GM12878 (cell line): ENCODE results near the gene MOK. TPM values are rescaled to one million over a fixed set of nuclear protein-coding genes. Genes with fewer than 3 reads are reported as not detected.

ENCODE experiments used
- ATAC-seq: fragments of 200-7000 bp; cut with Tn5 transposase; 3 replicates; pipeline ENCODE4 v1.9.1; 2020; ENCODE audit warnings: mild to moderate bottlenecking, moderate library complexity
- Bru-seq: library from RNA; stranded (reverse); fragments of 400-500 nt; gene quantifications from one replicate; lab custom pipeline; 2021; lab: Mats Ljungman, UMichigan
- BruChase-seq, 2 experiments: library from RNA; stranded (reverse); fragments of 400-500 nt; gene quantifications; one replicate each; lab custom pipeline; 2021; lab: Mats Ljungman, UMichigan
- BruUV-seq: library from RNA; stranded (reverse); fragments of 400-500 nt; replicated peaks from 2 replicates; lab custom pipeline; 2021; lab: Mats Ljungman, UMichigan
- CTCF ChIA-PET: fragments of 300-600 bp; sonication (Branson Sonifier 250); formaldehyde crosslinking; extraction: SDS; loops from one replicate; lab custom pipeline; 2021; ENCODE audit warnings: inconsistent platforms; lab: Yijun Ruan, JAX
- POLR2A ChIA-PET: fragments of 350-600 bp; formaldehyde crosslinking; extraction: SDS; loops from one replicate; lab custom pipeline; 2021; ENCODE audit warnings: inconsistent platforms; lab: Charles Lee
- RAD21 ChIA-PET: fragments of 300-600 bp; sonication (Branson Sonifier 250); formaldehyde crosslinking; loops from one replicate; lab custom pipeline; 2023; ENCODE audit warnings: antibody characterized with exemption; ENCODE audit not compliant: unreplicated experiment; lab: Charles Lee
- SMC1A ChIA-PET: fragments of 300-600 bp; sonication (Branson Sonifier 250); formaldehyde crosslinking; loops from one replicate; lab custom pipeline; 2023; ENCODE audit not compliant: unreplicated experiment, uncharacterized antibody; lab: Charles Lee
- DNase-seq: peaks from one replicate; pipeline ENCODE4 v3.0.0-alpha.2; 2011; ENCODE audit warnings: low read depth, low spot score
- FAIRE-seq: peaks from 3 replicates; lab custom pipeline; 2011; peaks lifted over from hg19 to GRCh38; lab: Jason Lieb, UNC
- H2AFZ ChIP-seq: 2 replicates; pipeline ENCODE4 v1.6.0; 2011; ENCODE audit warnings: low read depth, low read length, control low read depth; ENCODE audit not compliant: control insufficient read depth
- H3K27ac ChIP-seq: 2 replicates; pipeline ENCODE4 v1.5.1; 2011; ENCODE audit warnings: control low read depth; ENCODE audit not compliant: control insufficient read depth, insufficient read depth
- H3K27me3 ChIP-seq, 2 experiments: replicated peaks in 1 of 2; 2 replicates each; pipeline versions ENCODE4 v1.6.0 to v1.6.1; 2011; ENCODE audit warnings: low read length in 1 of 2; ENCODE audit not compliant: control insufficient read depth in 2 of 2, insufficient read depth in 2 of 2
- H3K36me3 ChIP-seq, 2 experiments: 2 replicates each; pipeline ENCODE4 v1.5.1; 2011; ENCODE audit warnings: low read length in 1 of 2; ENCODE audit not compliant: control insufficient read depth in 2 of 2, insufficient read depth in 2 of 2
- H3K4me1 ChIP-seq: 2 replicates; pipeline ENCODE4 v1.6.1; 2011; ENCODE audit warnings: mild to moderate bottlenecking, low read length, moderate library complexity, mixed read lengths; ENCODE audit not compliant: control insufficient read depth, insufficient read depth
- H3K4me2 ChIP-seq: 2 replicates; pipeline ENCODE4 v1.6.0; 2011; ENCODE audit warnings: control low read depth; ENCODE audit not compliant: control insufficient read depth, insufficient read depth
- H3K4me3 ChIP-seq: fragments of 200-600 bp; sonication (generic); 2 replicates; pipeline ENCODE4 v1.5.1; 2016
- H3K79me2 ChIP-seq: 2 replicates; pipeline ENCODE4 v1.6.0; 2011; ENCODE audit warnings: low read length; ENCODE audit not compliant: control insufficient read depth, insufficient read depth
- H3K9ac ChIP-seq: 2 replicates; pipeline ENCODE4 v1.8.0; 2011; ENCODE audit warnings: low read length, control low read depth, mixed read lengths; ENCODE audit not compliant: control insufficient read depth, insufficient read depth
- H3K9me3 ChIP-seq: replicated peaks from 3 replicates; pipeline ENCODE4 v1.5.1; 2011; ENCODE audit warnings: mild to moderate bottlenecking, low read length; ENCODE audit not compliant: control insufficient read depth, insufficient read depth
- H4K20me1 ChIP-seq: 2 replicates; pipeline ENCODE4 v1.6.0; 2011; ENCODE audit not compliant: control insufficient read depth, insufficient read depth
- ATF7 ChIP-seq: fragments of 450-650 bp; IDR thresholded peaks from 2 replicates; pipeline ENCODE4 v1.6.1; 2016; ENCODE audit warnings: low read depth, mild to moderate bottlenecking
- LARP7 ChIP-seq: fragments of 450-650 bp; IDR thresholded peaks from 2 replicates; pipeline ENCODE4 v1.6.1; 2017; ENCODE audit warnings: mild to moderate bottlenecking
- WGBS: methylation state at CpG from one replicate; pipeline ENCODE4 v1.1.6; 2016; ENCODE audit warnings: low lambda C conversion rate; ENCODE audit not compliant: insufficient replicate concordance, insufficient coverage; ENCODE audit errors: missing lambda C conversion rate; 5-methylcytosine and 5-hydroxymethylcytosine counted together
- in situ Hi-C: fragments of 300-500 bp; cut with MboI; formaldehyde crosslinking; loops from 9 replicates; pipeline ENCODE4 v1.14.3; 2018; ENCODE audit warnings: mixed read lengths
- intact Hi-C: fragments of 100-400 bp; cut with micrococcal nuclease; formaldehyde crosslinking; loops from one replicate; pipeline ENCODE4 v1.14.2; 2022; ENCODE audit not compliant: unreplicated experiment
- long read RNA-seq, 2 experiments: library from polyadenylated mRNA; unstranded; transcript quantifications; one replicate each; pipeline ENCODE4 v2.0.0, GENCODE V29; 2019 to 2020
- polyA minus RNA-seq, 3 experiments: library from RNA; depleted of rRNA, polyadenylated mRNA; stranded (reverse); fragments of >200 nt; gene quantifications; 2 replicates each; pipeline ENCODE4 v1.2.3, GENCODE V29; 2011
- polyA plus RNA-seq, 11 experiments: library from polyadenylated mRNA; depleted of rRNA in 4 of 11; unstranded in 6 of 11; stranded (reverse) in 5 of 11; fragments of >200 nt; fragmentation: Nextera tagmentation in 4 of 11; fragmentation: Illumina TruSeq in 1 of 11; extraction: Ambion mirVana in 4 of 11; extraction: Trizol in 1 of 11; gene quantifications; 1 replicate in 1 of 11; 2 replicates in 10 of 11; pipeline versions ENCODE4 v1.2.1 to v1.2.3, GENCODE V29; 2011 to 2016; ENCODE audit warnings: inconsistent platforms in 2 of 11, missing spikeins in 2 of 11, low read depth in 1 of 11
- total RNA-seq, 4 experiments: library from RNA; depleted of rRNA in 3 of 4; stranded (reverse); fragments of >200 nt in 3 of 4; fragmentation: Illumina TruSeq in 1 of 4; extraction: Trizol in 1 of 4; gene quantifications; 2 replicates each; pipeline versions ENCODE4 v1.2.1 to v1.2.3, GENCODE V29; 2013 to 2021
- TF ChIP-seq, protein P1 (sequence below): fragments of 450-650 bp; IDR thresholded peaks from 2 replicates; pipeline ENCODE4 v1.6.1; 2016; ENCODE audit warnings: mild to moderate bottlenecking, moderate library complexity, borderline replicate concordance
- TF ChIP-seq, protein P2 (sequence below): IDR thresholded peaks from 2 replicates; pipeline ENCODE4 v1.6.1; 2012; ENCODE audit warnings: low read depth, low read length, improper control_type of control experiment
- TF ChIP-seq, protein P3 (sequence below): fragments of 150-350 bp; IDR thresholded peaks from 2 replicates; pipeline ENCODE4 v1.6.1; 2014; ENCODE audit warnings: mild to moderate bottlenecking, low read depth, low read length
- TF ChIP-seq, protein P4 (sequence below): IDR thresholded peaks from 2 replicates; pipeline ENCODE4 v1.6.1; 2011; ENCODE audit warnings: mild to moderate bottlenecking, low read depth, low read length, moderate library complexity; ENCODE audit not compliant: insufficient replicate concordance

The MOK gene, protein sequence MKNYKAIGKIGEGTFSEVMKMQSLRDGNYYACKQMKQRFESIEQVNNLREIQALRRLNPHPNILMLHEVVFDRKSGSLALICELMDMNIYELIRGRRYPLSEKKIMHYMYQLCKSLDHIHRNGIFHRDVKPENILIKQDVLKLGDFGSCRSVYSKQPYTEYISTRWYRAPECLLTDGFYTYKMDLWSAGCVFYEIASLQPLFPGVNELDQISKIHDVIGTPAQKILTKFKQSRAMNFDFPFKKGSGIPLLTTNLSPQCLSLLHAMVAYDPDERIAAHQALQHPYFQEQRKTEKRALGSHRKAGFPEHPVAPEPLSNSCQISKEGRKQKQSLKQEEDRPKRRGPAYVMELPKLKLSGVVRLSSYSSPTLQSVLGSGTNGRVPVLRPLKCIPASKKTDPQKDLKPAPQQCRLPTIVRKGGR
- 7.9 and 8.3 TPM in 2 replicates for total RNA-seq (2013; cell fraction: nucleolus; rRNA removed)
- total RNA-seq (2014; rRNA removed) (1.0 and 1.3 TPM in 2 replicates), total RNA-seq (2014; rRNA removed; fragmentation: Illumina TruSeq; extraction: Trizol) (1.4 and 2.2 TPM in 2 replicates), total RNA-seq (2021) (0.92 and 1.7 TPM in 2 replicates), polyA plus RNA-seq (2011; rRNA removed) (1.5 and 2.0 TPM in 2 replicates), polyA plus RNA-seq (2014; fragmentation: Illumina TruSeq; extraction: Trizol) (1.8 and 2.1 TPM in 2 replicates), polyA plus RNA-seq (2014; fragmentation: Nextera tagmentation; extraction: Ambion mirVana) (under 1 TPM; 0.10 to 0.46 TPM), polyA plus RNA-seq (2014; rRNA removed) (2.4 and 3.0 TPM in 2 replicates), polyA plus RNA-seq (2016; fragmentation: Nextera tagmentation; extraction: Ambion mirVana) (1 to 10 TPM; 1.2 to 1.5 TPM), polyA minus RNA-seq (2011; rRNA and poly(A)+ RNA removed) (0.67 and 1.2 TPM in 2 replicates), Bru-seq, nascent RNA (percentile 27 among the genes with signal in this experiment), BruChase-seq, experiment 1, labeled RNA remaining after a 6-hour chase (percentile 41 among the genes with signal in this experiment), BruChase-seq, experiment 2, labeled RNA remaining after a 2-hour chase (percentile 45 among the genes with signal in this experiment)
- polyA plus RNA-seq (2011; ENCODE audit: low read depth), result 0.64 TPM
- 2.0 and 2.1 TPM in 2 replicates for polyA plus RNA-seq (2011; cell fraction: cytosol; rRNA removed)
- 9.0 and 9.8 TPM in 2 replicates for polyA plus RNA-seq (2011; cell fraction: nucleus; rRNA removed)
- polyA plus RNA-seq (2012), result 0.88 and 1.2 TPM in 2 replicates
- polyA minus RNA-seq (2011; cell fraction: cytosol; rRNA and poly(A)+ RNA removed), result 1.0 TPM in 1 of 2 replicates, not detected in the other
- polyA minus RNA-seq (2011; cell fraction: nucleus; rRNA and poly(A)+ RNA removed), result 1.6 and 2.7 TPM in 2 replicates
- long read RNA-seq, experiment 1, result 0 reads
- long read RNA-seq, experiment 2, partial matches to known transcripts, result 0 of 4 reads
- long read RNA-seq, experiment 2, other reads (novel, unspliced or antisense), result 3 of 4 reads

DNA sequence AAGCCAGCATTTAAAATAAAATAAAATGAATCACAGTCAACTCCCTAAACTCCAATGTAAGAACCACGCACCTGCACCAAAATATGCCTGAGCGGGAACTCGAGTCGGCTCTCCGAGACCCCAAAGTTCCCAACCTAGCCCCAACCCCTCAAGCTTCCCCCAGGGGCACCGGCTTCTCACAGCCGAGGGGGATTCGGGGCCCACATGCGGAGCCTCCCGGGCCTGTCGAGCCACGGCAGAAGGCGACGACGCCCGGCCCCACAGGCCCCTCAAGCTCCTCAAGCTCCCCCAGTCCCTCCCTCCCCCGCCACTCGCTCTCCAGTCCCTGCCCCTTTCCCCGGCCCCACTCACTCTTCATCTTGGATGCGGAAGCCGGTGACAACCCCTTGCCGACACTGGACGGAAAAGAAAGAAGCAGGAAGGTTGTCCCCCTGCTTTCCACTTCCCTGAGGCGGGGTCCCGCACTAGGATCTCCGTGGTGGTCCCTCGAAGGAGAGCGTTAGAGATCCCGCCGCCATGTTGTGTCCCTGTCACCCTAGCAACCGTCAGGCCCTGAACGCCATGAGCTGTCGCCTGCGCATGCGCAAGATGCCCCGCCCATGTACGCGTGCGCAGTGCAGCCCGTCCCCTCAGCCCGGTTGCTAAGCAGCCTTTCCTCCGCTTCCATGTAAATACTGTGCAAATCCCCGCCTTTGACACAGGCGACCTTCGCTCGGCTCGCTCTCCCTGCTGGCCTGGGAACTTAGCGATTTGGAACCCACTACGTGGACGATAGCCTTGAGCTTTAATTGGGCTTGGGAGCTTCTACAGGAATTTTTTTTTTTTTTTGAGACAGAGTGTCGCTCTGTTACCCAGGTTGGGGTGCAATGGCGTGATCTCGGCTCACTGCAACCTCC, at the start of gene MOK:
MOK (minus strand) TSS at position 554 of the 896 bp plus-strand sequence; CDS start at position 358, 196 bp downstream.
- intact Hi-C loops, result no loop called here
- SMC1A ChIA-PET, result interaction anchor here (0.6 to 3.1 kb wide), 7 partner anchors 10 to 343 kb away, joined by 3 to 15 read pairs (median 3); no protein-coding TSS in a partner anchor
- Histone ChIP-seq H3K27me3 (no peaks in the 10 kb centered on the region), H3K9ac (no peak within 1 kb of the TSS; the same call in 1 of the 2 replicates), H3K27ac (no peak within 1 kb of the TSS), H3K4me1 (no peaks in the 10 kb centered on the region; the same call in 1 of the 2 replicates), H3K4me3 (peak within 1 kb of the TSS; percentile 78), H3K79me2 (no peaks in the 10 kb centered on the region), H3K4me2 (peak within 1 kb of the TSS; percentile 97), H3K9me3 (no peaks in the 10 kb centered on the region), H4K20me1 (no peaks in the 10 kb centered on the region), H2AFZ (peak within 1 kb of the TSS; percentile 99), H3K36me3 (no peaks in the 10 kb centered on the region)
- 1% methylated on average over 40 of the region's 53 CpGs for WGBS
- in situ Hi-C loops, result loop anchor here (25.0 kb wide), 1 partner anchor 543 kb away; the partner anchor contains the start of gene PPP2R5C
- POLR2A ChIA-PET, result interaction anchor here (0.6 to 1.4 kb wide), 3 partner anchors 9 to 496 kb away, joined by 3 to 4 read pairs (median 3); no protein-coding TSS in a partner anchor
- no TSS peak for BruUV-seq
- CTCF ChIA-PET, result interaction anchor here (0.6 to 3.2 kb wide), 8 partner anchors 9 to 356 kb away, joined by 3 to 19 read pairs (median 4); partner anchors contain the start of gene ZNF839
- DNase-seq, result peak; percentile 92
- FAIRE-seq, result peak; percentile 98
- ATAC-seq, result peak; percentile 99
- RAD21 ChIA-PET, result interaction anchor here (1.0 to 1.9 kb wide), 8 partner anchors 9 to 544 kb away, joined by 3 to 8 read pairs (median 4); partner anchors contain the start of gene DYNC1H1
- TF ChIP-seq, protein P1, sequence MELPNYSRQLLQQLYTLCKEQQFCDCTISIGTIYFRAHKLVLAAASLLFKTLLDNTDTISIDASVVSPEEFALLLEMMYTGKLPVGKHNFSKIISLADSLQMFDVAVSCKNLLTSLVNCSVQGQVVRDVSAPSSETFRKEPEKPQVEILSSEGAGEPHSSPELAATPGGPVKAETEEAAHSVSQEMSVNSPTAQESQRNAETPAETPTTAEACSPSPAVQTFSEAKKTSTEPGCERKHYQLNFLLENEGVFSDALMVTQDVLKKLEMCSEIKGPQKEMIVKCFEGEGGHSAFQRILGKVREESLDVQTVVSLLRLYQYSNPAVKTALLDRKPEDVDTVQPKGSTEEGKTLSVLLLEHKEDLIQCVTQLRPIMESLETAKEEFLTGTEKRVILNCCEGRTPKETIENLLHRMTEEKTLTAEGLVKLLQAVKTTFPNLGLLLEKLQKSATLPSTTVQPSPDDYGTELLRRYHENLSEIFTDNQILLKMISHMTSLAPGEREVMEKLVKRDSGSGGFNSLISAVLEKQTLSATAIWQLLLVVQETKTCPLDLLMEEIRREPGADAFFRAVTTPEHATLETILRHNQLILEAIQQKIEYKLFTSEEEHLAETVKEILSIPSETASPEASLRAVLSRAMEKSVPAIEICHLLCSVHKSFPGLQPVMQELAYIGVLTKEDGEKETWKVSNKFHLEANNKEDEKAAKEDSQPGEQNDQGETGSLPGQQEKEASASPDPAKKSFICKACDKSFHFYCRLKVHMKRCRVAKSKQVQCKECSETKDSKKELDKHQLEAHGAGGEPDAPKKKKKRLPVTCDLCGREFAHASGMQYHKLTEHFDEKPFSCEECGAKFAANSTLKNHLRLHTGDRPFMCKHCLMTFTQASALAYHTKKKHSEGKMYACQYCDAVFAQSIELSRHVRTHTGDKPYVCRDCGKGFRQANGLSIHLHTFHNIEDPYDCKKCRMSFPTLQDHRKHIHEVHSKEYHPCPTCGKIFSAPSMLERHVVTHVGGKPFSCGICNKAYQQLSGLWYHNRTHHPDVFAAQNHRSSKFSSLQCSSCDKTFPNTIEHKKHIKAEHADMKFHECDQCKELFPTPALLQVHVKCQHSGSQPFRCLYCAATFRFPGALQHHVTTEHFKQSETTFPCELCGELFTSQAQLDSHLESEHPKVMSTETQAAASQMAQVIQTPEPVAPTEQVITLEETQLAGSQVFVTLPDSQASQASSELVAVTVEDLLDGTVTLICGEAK, result peak; percentile 57; the same call in 1 of the 2 replicates
- TF ChIP-seq LARP7 (peak; percentile 33; the same call in 1 of the 2 replicates), ATF7 (no peak)
- TF ChIP-seq, protein P2, sequence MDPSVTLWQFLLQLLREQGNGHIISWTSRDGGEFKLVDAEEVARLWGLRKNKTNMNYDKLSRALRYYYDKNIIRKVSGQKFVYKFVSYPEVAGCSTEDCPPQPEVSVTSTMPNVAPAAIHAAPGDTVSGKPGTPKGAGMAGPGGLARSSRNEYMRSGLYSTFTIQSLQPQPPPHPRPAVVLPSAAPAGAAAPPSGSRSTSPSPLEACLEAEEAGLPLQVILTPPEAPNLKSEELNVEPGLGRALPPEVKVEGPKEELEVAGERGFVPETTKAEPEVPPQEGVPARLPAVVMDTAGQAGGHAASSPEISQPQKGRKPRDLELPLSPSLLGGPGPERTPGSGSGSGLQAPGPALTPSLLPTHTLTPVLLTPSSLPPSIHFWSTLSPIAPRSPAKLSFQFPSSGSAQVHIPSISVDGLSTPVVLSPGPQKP, result no peak
- TF ChIP-seq, protein P3, sequence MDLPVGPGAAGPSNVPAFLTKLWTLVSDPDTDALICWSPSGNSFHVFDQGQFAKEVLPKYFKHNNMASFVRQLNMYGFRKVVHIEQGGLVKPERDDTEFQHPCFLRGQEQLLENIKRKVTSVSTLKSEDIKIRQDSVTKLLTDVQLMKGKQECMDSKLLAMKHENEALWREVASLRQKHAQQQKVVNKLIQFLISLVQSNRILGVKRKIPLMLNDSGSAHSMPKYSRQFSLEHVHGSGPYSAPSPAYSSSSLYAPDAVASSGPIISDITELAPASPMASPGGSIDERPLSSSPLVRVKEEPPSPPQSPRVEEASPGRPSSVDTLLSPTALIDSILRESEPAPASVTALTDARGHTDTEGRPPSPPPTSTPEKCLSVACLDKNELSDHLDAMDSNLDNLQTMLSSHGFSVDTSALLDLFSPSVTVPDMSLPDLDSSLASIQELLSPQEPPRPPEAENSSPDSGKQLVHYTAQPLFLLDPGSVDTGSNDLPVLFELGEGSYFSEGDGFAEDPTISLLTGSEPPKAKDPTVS, result no peak
- TF ChIP-seq, protein P4, sequence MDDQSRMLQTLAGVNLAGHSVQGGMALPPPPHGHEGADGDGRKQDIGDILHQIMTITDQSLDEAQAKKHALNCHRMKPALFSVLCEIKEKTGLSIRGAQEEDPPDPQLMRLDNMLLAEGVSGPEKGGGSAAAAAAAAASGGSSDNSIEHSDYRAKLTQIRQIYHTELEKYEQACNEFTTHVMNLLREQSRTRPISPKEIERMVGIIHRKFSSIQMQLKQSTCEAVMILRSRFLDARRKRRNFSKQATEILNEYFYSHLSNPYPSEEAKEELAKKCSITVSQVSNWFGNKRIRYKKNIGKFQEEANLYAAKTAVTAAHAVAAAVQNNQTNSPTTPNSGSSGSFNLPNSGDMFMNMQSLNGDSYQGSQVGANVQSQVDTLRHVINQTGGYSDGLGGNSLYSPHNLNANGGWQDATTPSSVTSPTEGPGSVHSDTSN, result no peak
